ENCODE data around the gene CIT. TPM values are rescaled to one million over a fixed set of nuclear protein-coding genes. Genes with fewer than 3 reads are reported as not detected.
"Not testable (repeated sequence)": the region's sequence is repeated elsewhere in the genome, so short reads cannot be mapped to it uniquely, and the experiment has no call there.

CIT gene
- total and polyA plus RNA-seq, 4 donors = 0.31 to 24.7 (median 1.8) TPM

DNA sequence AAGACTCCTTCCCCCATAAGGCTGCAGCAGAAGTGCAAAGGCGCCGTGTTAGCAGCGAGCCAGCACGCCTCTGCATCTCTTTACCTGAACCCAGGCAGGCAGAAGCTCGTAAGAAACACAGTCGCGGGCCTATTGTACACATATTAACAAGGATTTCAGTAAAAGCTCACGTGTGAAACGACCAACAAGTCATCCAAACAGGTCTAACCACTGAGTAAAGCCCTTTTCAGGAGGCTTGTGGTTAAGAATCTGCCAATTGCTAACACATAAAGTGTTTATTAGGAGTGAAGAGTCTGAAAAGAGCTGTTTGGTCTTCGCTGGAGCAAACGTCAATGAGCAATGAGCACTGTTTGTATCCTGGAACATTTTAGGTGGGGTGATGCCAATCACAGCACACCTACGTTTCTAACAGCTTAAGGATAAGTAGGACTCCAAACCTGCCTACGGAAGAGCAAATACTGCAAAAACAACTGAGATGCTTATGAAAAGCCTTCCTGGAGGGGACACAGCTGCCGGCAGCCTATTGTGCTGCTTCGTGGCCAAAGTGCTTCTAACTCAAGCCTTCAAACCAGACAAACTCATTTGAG, 166.1 kb downstream of the CIT start:
- Histone ChIP-seq H3K9me3 (ENCODE audit: control insufficient read depth in 4 of 4, low read length in 3 of 4) (peaks cover 0 to 2% (median 0%) of the 10 kb centered on the region in 4 donors), H3K36me3 (ENCODE audit: control insufficient read depth in 4 of 4, insufficient read depth in 3 of 4, low read depth in 1 of 4, low read length in 3 of 4) (no peaks in the 10 kb centered on the region), H3K27me3 (ENCODE audit: control insufficient read depth in 4 of 4, insufficient read depth in 4 of 4, low read length in 3 of 4) (no peaks in the 10 kb centered on the region), H3K9ac (ENCODE audit: low read depth in 1 of 2, low read length in 2 of 2) (no peak overlapping the region), H3K27ac (ENCODE audit: low read depth in 1 of 2, low read length in 2 of 2) (no peak overlapping the region), H3K4me1 (ENCODE audit: control insufficient read depth in 4 of 4, insufficient read depth in 4 of 4, low read length in 3 of 4) (peaks cover 0 to 9% (median 6%) of the 10 kb centered on the region in 4 donors), H3K4me3 (ENCODE audit: low read depth in 1 of 3, low read length in 3 of 3) (no peak overlapping the region)
- WGBS = 94% methylated on average over 15 of the region's 15 CpGs
- TF ChIP-seq FOXA1 (IDR thresholded peaks at IDR 0.05) = no peak
- TF ChIP-seq EGR1 (IDR thresholded peaks at IDR 0.05; ENCODE audit: low read depth in 2 of 2) = no peak
- no peak for TF ChIP-seq FOXA2 (IDR thresholded peaks at IDR 0.05)
- TF ChIP-seq TAF1 (conservative IDR thresholded peaks at IDR 0.05) = no peak
- no peak for DNase-seq (ENCODE audit: low spot score)

DNA sequence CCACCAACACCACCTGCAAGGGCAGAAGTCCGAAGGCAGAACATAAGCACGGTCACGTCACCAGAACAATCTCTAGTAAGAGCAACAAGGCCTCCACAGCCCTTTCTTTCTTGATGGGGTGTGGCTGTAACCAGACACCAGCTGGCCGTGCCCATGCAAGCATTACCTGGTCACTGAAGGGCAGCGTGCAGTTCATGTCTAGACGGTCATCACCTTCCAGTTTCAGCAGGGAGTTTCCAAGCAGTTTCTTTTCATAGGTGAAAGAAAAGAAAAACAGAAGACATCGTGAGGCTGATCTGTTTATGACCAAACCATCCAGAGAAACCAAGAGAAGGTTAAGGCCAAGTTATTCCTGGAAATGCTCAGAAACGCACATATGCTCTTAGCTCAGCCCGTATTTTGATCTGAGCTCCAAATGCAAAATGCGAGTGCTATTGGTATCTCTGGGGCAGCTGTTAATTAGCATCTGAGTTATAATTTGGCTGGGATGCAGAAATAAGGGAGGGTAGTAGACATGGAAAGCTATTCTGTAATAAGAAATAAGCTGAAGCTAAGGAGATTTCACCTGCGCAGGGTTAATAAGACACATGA, 166.7 kb downstream of the CIT start:
- Histone ChIP-seq H3K27ac (ENCODE audit: low read depth in 1 of 2, low read length in 2 of 2) (no peak overlapping the region), H3K27me3 (ENCODE audit: control insufficient read depth in 4 of 4, insufficient read depth in 4 of 4, low read length in 3 of 4) (no peaks in the 10 kb centered on the region), H3K4me1 (ENCODE audit: control insufficient read depth in 4 of 4, insufficient read depth in 4 of 4, low read length in 3 of 4) (peaks cover 0 to 9% (median 4%) of the 10 kb centered on the region in 4 donors), H3K4me3 (ENCODE audit: low read depth in 1 of 3, low read length in 3 of 3) (no peak overlapping the region), H3K9me3 (ENCODE audit: control insufficient read depth in 4 of 4, low read length in 3 of 4) (peaks cover 0 to 2% (median 0%) of the 10 kb centered on the region in 4 donors), H3K36me3 (ENCODE audit: control insufficient read depth in 4 of 4, insufficient read depth in 3 of 4, low read depth in 1 of 4, low read length in 3 of 4) (no peaks in the 10 kb centered on the region), H3K9ac (ENCODE audit: low read depth in 1 of 2, low read length in 2 of 2) (no peak overlapping the region)
- DNase-seq (ENCODE audit: low spot score) = no peak
- TF ChIP-seq REST (IDR thresholded peaks at IDR 0.05) (no peak), YY1 (IDR thresholded peaks at IDR 0.05) (no peak), FOXA1 (IDR thresholded peaks at IDR 0.05) (no peak), NR2F2 (IDR thresholded peaks at IDR 0.05) (no peak), FOXA2 (IDR thresholded peaks at IDR 0.05) (no peak), ATF3 (IDR thresholded peaks at IDR 0.05) (no peak), SP1 (IDR thresholded peaks at IDR 0.05) (no peak), HNF4A (conservative IDR thresholded peaks at IDR 0.05) (no peak), RAD21 (IDR thresholded peaks at IDR 0.05) (no peak), JUND (IDR thresholded peaks at IDR 0.05) (no peak), GABPA (IDR thresholded peaks at IDR 0.05 in 1 of 2, conservative IDR thresholded peaks at IDR 0.05 in 1 of 2) (no peak)
- TF ChIP-seq, protein P1, sequence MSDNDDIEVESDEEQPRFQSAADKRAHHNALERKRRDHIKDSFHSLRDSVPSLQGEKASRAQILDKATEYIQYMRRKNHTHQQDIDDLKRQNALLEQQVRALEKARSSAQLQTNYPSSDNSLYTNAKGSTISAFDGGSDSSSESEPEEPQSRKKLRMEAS (IDR thresholded peaks at IDR 0.05) = no peak
- WGBS = 95% methylated on average over 11 of the region's 11 CpGs

- H3K36me3 ChIP-seq (ENCODE audit: control insufficient read depth in 4 of 4, insufficient read depth in 3 of 4, low read depth in 1 of 4, low read length in 3 of 4); H3K27ac ChIP-seq (ENCODE audit: low read depth in 1 of 2, low read length in 2 of 2): not testable (repeated sequence)
- 100% methylated on average over 1 of the region's 1 CpG for WGBS
Measured at GRCh38 chr12:119706427-119706826, 170.7 kb downstream of the CIT start.

More at GRCh38 chr12:119706427-119706826, 170.7 kb downstream of the CIT start:
- not testable (repeated sequence) for H3K27me3 ChIP-seq (ENCODE audit: control insufficient read depth in 4 of 4, insufficient read depth in 4 of 4, low read length in 3 of 4); H3K9me3 ChIP-seq (ENCODE audit: control insufficient read depth in 4 of 4, low read length in 3 of 4); DNase-seq (ENCODE audit: low spot score); H3K4me1 ChIP-seq (ENCODE audit: control insufficient read depth in 4 of 4, insufficient read depth in 4 of 4, low read length in 3 of 4); H3K9ac ChIP-seq (ENCODE audit: low read depth in 1 of 2, low read length in 2 of 2); H3K4me3 ChIP-seq (ENCODE audit: low read depth in 1 of 3, low read length in 3 of 3)
